HT1080 (cell line): ENCODE results near the gene MEIOB. TPM values are rescaled to one million over a fixed set of nuclear protein-coding genes. Genes with fewer than 3 reads are reported as not detected.
"Not testable (repeated sequence)": the region's sequence is repeated elsewhere in the genome, so short reads cannot be mapped to it uniquely, and the experiment has no call there.

Experiments
- DNase-seq: peaks from one replicate; pipeline ENCODE4 v3.0.0-alpha.2; 2015; ENCODE audit warnings: low read depth
- total RNA-seq: library from RNA; depleted of rRNA; stranded (reverse); fragments of >200 nt; shearing (Covaris generic); gene quantifications from 2 replicates; pipeline ENCODE4 v1.2.3, GENCODE V29; 2014

MEIOB gene
- total RNA-seq, 1 experiment from 2014 or later, result not detected

DNA sequence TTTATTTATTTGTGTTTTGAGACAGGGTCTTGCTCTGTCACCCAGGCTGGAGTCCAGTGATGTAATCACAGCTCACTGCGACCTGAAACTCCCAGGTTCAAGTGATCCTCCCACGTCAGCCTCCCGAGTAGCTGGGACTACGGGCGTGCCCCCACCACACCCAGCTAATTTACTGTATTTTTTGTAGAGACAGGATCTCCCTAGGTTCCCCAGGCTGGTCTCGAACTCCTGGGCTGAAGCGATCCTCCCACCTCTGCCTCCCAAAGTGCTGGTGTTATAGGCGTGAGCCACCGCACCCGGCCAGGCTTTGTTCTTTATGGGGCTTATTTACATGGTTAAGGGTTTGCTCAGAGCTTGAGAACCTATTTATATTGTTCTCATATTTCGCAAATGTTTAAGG is 5.8 kb upstream of the MEIOB start:
- DNase-seq, result no peak

GRCh38 chr16:1877089-1877488 is 5.1 kb upstream of the MEIOB start:
- no peak for DNase-seq

GRCh38 chr16:1876468-1876867 is 4.5 kb upstream of the MEIOB start:
- no peak for DNase-seq

DNA sequence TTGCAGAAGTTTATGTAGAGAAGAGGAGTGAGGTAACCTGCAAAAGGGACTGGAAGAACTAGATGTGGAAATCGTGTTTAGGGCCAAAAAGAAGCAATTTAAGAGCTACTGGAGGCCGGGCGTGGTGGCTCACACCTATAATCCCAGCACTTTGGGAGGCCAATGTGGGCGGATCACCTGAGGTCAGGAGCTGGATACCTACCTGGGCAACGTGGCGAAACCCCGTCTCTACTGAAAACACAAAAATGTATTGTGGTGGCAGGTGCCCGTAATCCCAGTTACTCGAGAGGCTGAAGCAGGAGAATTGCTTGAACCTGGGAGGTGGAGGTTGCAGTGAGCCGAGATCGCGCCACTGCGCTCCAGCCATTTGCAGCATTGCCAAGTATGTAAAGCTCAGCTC is 4.1 kb upstream of the MEIOB start:
- DNase-seq, result not testable (repeated sequence)

DNA sequence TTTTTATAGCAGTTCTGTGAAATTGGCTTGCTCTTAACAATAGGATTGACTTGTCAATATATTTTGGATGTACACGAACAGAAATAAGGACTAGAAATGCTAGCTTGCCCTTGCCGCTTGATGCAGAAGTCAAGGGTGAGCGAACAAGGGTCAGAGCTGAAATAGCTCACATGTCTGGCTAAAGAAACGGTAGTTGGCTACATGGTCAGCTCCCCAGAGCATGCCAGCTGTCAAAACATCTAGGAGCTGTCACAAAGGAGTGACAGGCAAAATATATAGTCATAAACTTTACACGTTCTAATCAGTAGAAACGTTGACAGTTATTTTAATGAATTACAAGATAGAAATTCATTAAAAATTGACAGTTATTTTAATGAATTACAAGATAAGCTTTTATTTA is 2.9 kb upstream of the MEIOB start:
- no peak for DNase-seq

- DNase-seq, result peak; percentile 75
Measured at GRCh38 chr16:1870365-1871082, 1.4 kb downstream of the MEIOB start.

GRCh38 chr16:1865902-1866690 is 5.9 kb downstream of the MEIOB start:
- no peak for DNase-seq

DNA sequence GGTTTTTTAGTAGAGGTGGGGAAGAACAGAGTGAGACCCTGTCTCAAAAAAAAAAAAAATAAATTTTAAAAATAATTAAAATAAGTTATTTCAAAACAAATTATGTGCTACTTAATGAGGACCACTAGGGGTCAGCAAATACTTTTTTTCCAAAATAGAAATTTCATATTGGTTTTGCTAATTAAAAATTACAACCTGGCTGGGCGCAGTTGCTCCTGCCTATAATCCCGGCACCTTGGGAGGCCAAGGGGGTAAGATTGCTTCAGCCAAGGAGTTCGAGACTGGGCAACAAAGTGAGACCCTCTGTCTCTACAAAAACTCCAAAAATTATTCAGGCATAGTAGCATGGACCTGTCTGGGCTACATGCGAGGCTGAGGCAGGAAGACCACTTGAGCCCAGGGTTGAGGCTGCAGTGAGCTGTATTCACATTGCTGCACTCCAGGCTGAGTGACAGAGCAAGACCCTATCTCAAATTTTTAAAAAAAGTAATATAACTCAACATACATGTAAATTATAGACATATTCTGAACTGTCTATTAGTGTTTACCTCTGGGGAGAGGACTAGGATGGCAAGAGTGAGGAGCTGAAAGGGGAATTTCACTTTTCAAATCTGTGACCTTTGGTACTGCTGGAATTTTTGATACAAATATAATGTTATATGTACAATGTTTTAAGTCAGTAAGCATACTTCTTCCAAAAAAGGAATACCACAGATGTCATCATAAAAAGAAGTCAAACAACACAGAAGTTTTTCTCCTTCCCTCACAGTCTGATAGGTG is 8.1 kb downstream of the MEIOB start:
- DNase-seq, result no peak

- no peak for DNase-seq
Measured at GRCh38 chr16:1862394-1862793, 9.6 kb downstream of the MEIOB start.

- no peak for DNase-seq
Measured at GRCh38 chr16:1861730-1862129, 10.2 kb downstream of the MEIOB start.

DNA sequence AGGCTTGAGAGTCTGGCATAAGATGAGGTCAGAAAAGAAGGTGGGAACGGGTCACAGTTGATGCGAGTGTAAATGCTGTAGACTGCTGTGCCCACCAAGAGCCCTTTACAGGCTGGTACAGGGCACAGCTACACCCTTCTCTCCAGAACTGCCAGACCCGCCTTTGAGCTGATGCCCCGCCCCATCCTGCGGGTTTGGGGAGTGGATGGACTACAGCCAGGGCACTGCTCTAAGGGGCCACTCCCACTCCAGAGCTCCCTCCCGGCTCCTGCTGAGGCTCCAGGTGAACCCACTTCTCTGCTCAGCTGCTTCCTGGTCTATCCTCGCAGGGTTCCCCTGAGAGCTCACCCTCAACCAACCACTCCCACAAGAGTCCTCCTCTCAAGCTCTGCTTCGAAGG is 12.3 kb downstream of the MEIOB start:
- DNase-seq, result no peak

DNA sequence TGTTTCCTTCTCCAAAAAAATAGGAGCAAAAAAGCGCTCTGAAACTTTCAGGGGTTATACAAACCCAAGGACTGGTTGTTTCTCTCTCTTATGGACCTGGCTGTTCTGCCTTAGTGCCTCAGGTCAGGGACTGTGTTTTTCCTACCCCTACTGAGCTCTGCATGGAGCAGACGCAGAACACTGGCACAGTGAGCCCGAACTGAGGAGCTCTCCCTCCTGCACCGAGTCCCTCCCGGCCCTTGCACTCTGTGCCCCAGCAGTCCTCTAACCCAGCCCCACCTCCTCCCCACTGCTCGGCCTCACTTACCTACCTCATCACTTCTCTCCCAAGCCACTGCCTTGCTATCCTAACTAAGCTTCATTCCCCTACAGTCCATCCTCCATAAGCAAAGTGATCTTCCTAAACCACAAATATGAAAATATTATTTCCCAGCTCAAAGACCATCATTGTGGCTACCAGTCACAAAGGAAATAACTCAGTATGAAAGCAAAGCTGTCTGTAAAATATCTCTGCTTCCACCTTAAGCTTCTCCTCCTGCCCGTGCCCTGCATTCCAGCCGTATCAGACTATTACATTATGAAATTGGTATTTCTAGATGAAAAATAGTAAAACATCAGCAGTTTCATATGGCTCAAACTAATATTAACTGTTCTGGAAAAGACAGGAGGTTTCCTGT is 13.6 kb downstream of the MEIOB start:
- DNase-seq, result no peak

- DNase-seq, result no peak
Measured at GRCh38 chr16:1857433-1858097, 14.4 kb downstream of the MEIOB start.

DNA sequence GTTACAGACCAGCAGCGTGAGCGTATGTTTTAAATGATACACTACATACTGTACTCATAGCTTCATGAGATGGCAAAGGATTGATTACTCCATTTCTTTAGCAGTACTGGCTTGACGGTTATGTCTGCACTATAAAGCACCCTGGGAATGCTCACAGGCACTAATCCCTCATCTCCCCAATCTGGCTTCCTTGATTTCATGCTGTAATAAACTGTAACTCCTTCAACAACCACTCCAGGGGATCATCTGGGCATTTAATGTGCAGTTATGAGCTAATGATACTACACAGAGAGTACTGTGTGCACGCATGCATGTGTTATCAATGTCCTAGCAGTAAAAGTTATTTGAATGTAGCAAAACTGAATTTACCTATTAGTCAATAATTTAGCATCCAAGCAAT is 20.2 kb downstream of the MEIOB start:
- no peak for DNase-seq

- DNase-seq, result no peak
Measured at GRCh38 chr16:1850981-1851380, 21.0 kb downstream of the MEIOB start.

GRCh38 chr16:1846416-1846815 is 25.5 kb downstream of the MEIOB start:
- DNase-seq, result no peak

- DNase-seq, result no peak
Measured at GRCh38 chr16:1845985-1846384, 26.0 kb downstream of the MEIOB start.

- DNase-seq, result peak; percentile 24
Measured at GRCh38 chr16:1839554-1839953, 32.4 kb downstream of the MEIOB start.

DNA sequence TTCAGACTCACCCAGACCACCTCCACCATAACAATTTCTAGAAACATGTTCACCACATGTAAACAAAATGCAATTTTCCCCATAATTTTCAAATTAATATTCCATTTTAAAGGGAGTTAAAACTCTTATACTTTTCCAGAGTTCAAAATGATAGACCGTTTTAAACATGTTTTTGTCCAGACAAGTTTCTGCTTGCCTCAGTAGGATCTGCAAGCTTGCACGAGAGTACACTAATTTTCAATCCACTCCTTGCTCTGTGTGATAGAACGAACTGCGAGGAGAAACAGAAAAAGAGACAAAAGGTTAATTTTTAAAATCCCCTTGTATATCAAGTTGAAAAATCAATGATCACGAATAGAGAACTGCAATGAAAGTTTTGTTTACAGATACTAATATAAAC is 37.9 kb downstream of the MEIOB start:
- no peak for DNase-seq

- DNase-seq, result no peak
Measured at GRCh38 chr16:1832838-1833454, 39.0 kb downstream of the MEIOB start.
